Right lobe of liver (tissue), 4 donors: Measurements from ENCODE around the gene PLOD1.

Experiments used
- CTCF ChIP-seq, 4 donors: fragments of 200-600 bp in 3 of 4; fragments of 450-650 bp in 1 of 4; IDR thresholded peaks; one replicate each; pipeline versions ENCODE4 v1.5.1 to v1.8.0; 2016 to 2022; ENCODE audit warnings: antibody characterized with exemption in 4 of 4, mild to moderate bottlenecking in 2 of 4
- POLR2A ChIP-seq: fragments of 450-650 bp; IDR thresholded peaks from one replicate; pipeline ENCODE4 v1.6.1; 2017; ENCODE audit warnings: antibody characterized with exemption, mild to moderate bottlenecking
- donor health status: DM: no; HTN: no; CAD: no.
- donor health status: DM: no; HTN: no; CAD: no.
- donor health status: DM: no; HTN: yes; CAD: no.

GRCh38 chr1:12006167-12006921 lies 71.8 kb downstream of the PLOD1 start:
- TF ChIP-seq CTCF (IDR thresholded peaks at IDR 0.05) (no peak), POLR2A (no peak)
